GM21619 (cell line): ENCODE data around the gene FBXW12.

ENCODE experiments used
- ATAC-seq: cut with Tn5 transposase; IDR thresholded peaks from one replicate; pipeline ENCODE4 v1.9.1; 2021; ENCODE audit not compliant: unreplicated experiment

The FBXW12 gene

DNA sequence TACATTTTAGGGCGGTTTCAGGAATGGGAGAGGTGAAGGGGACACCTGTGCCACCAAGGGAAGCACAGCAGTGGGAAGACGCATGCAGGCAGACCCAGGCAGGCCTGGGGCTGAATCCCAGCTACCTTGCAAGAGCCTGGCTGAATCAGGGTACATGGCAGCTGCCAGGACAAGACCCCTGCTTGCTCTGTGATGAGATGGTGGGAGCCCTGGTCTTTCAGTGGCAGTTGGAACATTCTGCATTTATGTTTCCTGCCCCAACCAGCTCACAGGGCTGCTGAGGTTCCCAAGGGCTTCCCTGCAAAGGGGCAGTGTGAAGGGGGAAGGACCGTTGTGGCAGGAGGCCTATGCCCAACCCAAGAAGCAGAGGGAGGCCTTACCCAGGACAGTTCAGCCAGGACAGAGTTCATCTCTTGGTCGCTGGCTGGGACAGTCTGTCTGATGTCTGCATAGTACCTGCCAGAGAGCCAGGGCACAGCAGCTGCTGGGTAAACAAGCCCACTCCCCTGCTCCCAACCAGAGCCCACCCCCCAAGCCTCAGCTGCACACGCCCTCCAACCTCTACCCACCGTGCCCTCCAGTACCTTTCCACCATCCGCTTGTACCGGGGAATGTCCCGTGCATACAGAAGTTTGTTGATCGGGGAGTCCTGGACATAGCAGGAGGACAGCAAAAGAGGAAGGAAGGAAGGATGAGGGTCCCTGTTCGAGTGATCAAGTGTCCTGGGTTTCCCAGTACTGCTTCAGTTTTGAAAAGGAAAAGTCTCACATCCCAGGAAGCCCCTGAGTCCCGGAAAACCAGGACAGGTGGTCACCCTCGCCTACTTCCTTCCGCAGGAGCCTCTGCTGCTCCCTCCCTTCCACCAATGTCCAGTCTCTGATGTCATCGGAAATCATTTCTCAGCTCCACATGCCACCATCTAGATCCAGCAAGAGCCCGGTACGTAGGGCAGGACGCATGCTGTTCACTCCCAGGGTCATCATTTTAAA lies 34.7 kb downstream of the FBXW12 start:
- no peak for ATAC-seq

DNA sequence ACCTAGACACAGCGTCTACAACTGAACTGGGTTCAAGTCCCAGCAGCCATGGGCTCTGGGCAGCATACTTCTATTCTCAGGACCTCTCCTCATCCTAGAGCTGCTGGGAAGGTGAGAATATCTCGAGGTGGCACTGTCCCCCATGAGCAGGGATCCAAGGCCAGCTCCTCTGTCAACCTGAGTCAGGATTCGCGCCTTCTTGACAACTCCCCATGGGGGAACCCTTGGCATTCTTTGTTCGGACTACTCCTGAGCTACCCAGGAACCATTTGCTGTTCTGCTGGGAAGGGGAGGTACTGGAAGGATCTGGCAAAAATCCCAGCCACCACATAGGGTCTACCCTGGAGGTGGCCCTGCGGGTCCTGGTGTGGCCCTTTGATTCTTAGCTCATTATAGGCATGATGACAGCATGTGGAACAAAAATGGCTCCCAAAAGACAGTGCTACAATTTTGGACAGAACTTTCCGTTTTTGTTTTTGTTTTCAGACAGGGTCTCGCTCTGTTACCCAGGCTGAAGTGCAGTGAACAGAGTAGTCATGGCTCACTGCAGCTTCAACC lies 35.6 kb downstream of the FBXW12 start:
- ATAC-seq: no peak

DNA sequence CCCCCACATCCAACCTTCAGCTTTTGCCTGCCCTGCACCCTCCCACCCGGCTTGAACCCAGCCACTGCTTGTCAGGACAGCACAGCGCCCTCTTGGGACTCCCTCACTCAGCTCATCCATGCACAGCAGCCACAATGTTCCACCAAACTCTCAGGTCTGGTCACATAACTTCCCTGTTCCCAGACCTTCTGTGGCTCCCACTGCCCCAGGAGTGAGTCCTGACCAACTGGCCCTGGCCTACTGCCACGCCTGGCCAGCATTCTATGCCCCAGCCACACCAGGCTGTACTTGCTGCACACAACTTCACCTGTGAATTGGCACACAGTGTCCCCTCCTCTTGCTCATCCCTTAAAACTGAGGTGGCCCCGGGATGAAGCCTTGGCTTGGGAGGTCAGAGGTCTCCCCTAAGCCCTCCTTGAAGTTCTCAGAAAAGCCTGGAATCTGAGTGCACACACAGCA lies 36.8 kb downstream of the FBXW12 start:
- ATAC-seq: no peak

DNA sequence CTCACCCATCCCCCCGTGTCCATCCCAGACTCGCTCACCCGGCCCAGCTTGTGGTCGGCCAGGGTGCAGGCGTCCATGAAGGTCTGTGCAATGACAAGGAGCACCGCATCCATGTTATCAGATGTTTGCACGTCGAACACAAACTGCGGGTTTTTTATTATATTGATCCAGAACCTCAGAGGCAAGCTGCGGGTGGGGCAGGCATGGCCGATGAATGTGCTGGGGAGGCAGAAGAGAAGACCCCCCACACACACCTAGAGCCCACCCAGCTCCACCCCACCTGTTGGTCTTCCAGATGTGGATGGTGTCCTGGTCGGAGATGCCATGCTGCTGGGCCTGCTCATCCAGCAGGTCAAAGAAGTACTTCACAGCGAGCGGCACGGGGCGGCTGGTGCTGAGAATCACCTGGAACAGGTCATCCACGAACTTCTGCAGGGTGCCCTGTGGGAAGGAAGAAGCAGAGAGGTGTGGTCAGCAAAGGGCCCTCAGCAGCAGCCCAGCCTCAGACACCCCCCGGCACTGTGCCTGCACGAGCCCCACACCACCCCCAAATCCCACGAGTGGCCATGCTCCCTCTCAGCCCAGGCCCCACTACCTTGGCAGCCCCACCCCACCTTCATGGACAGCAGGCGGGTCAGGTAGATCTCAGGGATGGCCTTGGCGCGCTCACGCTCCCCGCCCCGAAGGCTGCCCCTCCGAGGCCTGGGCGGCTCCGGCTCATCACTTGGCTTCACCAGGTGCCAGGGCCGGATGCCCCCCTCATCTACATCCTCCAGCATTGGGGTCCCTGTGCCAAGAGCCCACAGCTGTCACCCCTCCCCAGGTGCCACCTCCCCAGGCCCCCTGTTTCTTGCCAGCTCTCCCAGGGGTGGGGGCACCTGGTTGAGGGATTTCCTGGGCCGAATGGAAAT lies 37.5 kb downstream of the FBXW12 start:
- ATAC-seq: no peak

DNA sequence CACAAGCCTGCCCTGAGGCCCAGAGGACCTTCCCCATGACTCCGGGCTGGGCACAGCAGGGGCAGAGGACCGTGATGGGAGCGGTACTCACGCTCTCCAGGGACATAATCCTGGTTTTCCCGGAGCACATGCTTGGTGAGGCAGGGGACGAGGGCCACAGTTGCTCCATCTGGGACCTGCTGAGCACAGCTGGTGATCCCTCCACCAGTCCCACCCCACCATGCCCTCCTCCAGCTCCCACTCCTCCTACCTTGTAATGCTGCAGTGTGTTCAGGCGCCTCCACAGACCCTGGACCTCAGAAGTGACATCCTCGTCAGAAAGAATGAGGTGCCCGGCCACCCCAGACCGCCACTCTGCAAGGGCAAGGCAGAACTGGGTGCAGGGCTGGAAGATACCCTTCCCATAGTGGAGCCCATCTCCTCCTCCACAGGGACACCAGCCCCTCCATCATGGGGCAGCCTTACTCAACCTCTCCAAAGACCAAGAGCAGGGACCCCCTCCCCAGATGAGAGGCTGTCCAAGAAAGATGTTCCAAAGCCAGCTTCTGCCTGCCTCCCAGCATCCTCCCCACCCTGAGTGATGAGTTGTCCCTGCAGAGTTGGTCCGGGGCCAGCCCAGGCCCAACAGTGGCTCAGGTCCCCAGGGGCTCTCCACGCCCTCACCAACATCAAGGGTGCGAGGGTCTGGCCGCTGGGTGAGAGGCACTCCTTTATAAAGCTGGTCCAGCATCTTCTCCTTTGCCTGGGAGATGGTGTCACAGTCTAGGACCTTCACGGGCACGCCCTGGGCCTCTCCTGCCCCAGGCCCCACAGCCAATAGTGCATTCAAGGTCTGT lies 38.4 kb downstream of the FBXW12 start:
- ATAC-seq: no peak

DNA sequence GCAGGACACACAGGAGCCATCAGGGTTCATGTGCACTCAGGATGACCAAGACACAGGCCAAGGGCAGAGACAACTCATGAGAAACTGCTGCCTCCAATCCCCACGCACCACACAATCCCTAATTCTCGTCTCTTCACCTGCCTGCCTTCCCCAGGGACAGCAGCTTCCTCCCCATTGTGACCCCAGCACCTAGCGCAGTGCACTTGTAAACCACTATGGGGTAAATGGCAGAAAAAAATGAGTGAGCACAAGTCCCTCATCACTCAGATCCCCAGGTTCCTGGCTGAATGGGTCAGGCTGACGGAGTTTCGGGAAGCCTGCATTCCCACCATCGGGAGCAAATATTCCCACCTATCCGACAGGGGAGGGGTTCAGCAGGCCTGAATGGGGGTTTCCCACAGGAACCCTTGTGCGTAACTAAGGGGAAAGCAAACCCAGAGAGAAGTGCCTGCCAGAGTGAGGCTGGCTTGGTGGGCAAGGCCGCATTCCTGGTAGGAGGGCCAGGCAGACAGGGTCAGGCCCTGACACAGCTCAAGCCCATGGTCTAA lies 39.1 kb downstream of the FBXW12 start:
- ATAC-seq: no peak

DNA sequence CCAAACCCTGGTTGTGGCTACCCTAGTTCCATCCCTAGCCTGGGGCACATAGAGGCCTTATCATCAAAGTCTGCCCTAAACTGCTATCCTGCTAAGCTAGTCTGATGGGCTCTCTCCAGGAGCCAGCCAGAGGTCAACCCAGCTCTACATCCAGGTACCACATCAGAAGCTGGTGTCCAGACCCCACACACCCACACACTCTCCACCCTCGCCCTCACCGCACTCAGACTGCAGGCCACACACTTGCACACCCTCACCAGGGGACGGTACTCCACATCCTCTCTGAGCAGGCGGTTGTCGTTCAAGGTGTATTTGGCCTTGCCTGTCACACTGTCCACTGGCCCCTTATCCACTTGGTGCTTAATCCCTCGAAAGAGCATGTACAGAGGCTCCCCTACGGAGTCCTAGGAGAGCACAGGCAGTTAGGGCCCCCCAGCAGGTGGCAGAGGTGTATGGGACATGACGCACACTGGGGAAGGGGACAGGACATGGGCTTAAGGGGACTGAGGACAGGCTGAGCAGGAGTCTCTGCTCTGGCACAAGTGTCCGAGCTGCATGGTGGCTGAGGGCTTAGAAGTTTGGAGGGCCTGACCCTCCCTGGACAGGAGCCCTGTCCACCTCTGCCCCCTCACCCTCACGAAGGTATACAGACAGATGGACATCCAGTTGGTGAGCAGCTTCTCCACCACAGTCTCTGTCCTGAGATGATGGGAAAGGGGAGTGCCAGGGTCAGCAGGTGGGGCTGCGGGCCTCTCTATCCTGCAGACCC lies 39.8 kb downstream of the FBXW12 start:
- ATAC-seq: no peak

DNA sequence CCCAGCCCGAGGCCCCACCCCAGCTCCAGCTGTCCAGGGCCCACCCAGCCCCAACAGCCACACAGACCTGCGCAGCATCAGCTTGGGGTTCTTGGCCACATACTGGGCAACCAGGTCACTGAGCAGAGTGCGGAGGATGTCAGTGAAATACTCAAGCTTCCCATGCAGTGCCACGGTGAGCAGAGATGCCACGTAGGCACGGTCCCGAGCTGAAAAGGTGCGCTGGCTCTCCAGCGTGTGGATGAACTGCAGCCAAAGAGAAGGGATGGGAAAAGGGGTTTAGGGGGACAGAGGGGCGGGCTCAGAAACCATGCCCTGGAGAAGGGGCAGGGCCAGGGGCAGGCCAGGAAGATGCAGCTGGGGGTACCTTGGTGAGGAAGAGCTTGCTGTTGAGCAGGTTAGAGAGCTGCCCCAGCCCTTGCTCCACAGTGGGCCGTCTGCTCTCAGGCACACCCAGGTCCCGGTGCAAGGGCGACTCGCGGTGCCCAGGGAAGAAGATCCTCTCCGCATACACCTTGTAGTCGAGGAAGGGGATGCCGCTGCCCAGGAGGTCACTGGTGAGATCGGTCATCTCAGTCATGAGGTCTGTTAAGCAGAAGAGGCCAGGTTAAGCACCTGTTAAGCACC lies 40.5 kb downstream of the FBXW12 start:
- no peak for ATAC-seq

DNA sequence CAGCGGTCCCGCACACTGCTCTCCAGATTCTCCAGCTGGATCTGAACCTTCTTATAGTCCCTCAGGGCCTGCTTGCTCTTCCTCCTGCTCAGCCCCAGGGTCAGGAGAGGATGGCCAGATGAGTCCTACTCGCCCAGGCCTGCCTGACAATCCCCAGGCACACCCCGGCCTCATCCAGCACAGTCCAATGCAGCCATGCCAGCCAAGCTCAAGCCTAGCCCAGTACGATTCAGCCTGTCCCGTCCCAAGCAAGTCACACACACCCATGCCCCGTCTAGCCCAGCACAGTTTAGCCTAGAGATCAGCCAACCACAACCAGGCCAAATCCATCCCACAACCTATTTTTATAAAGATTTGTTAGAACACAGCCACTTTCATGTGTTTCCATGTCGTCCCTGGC lies 41.1 kb downstream of the FBXW12 start:
- no peak for ATAC-seq

DNA sequence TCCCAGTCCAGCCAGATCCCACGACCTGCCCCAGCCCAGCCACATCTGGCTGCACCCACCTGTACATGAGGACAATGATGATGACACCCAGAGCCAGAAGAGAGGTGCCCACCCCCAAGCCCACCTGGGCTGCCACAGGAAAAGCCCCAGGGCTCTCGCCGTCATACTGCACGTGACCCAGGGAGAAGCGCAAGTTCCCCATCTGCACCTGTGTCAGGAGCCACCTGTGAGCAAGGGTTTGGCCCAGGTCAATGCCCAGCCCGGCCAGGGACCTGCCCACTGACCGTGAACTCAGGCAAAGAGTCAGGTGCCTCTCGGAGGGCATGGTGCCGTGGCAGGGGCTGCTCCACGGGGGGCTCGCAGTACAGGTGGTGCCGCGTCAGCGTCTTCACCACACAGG lies 41.6 kb downstream of the FBXW12 start:
- no peak for ATAC-seq

DNA sequence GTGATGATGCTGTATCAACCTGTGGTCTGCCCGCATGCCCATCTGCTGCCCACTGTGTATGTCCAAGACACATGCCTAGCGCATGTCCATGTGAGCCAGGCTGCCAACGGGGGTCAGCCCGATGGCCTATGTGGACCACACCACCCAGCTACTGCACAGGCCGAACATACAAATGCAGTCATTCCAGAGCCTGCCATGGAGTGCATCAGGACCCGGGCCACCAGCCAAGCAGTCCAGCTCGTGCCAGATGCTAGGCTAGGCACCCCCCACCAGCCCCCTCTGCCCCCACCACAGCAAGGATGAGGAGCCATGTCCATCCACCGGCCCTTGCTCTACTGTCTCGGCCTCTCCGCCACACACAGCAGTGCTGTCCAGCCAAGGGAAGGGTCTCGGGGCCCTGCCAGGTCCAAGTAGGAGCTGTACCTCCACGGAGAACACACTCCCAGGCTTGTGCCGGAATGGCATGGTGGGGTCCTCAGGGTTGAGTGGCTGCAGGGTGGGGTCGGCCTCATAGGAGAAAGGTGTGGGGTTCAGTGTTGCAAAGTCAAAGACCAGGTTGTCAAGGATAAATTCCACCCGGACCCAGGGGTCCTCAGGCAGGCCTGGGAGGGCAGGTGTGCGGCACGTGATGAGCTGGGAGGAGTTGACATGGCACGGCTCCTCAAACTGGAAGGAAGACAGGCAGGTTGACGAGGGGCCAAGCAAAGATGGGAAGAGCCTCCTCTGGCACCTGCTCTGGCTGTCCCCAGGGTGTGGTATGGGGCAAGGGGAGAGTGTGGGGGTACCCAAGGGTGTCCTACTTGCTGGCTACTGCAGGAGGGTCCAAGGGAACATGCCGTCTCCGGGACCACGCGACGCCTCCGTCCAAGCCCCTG lies 42.6 kb downstream of the FBXW12 start:
- ATAC-seq: no peak

DNA sequence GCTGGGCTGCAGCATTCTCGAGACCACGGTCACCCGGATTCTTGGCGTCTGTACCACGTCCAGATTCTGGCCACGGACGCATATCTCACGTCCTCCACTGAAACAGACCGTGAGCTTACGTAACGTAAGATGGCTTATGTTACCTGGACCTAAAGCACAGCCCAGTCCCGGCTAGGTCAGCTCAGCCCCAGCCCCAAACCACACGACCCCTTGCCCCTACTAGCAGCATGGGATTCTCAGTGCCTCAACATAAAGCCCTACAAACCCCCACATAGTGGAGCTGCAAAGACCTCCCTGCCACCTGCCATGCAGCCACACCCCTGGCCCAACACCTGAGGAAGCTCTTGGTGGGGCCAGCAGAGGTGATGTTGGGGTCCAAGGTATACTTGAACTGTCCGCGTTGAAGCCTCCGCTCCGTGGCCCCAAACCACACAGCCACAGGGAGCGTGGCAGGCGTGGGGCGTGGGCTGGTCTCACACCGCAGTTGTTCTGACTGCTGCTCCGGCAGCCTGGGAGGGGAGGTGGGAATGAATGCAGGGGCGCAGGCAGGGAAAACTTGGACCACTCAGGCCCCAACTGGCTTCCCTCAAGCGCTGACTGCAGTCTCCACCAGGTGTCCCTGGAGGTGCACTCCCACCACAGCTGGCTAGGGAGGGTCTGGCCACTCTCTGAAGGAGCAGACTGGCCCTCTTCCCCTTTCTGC lies 43.4 kb downstream of the FBXW12 start:
- no peak for ATAC-seq

DNA sequence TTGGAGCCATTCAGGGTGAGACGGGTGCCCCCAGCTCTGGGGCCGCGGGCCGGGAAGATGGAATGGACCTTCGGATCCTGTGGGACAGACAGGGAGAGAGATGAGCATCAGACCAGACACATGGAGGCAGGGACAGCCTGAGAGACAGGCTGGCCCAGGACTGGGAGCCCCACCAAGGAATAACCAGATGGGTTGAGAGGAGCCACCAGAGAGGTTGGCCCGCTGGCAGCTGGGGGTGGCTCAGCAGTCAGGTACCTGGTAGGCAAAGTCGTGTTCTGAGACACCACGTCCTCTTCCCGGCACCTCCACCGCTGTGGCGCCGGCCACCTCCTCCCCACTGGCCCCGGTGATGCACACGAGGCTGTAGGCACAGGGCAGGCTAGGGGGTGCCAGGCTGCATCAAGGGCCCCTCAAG lies 44.1 kb downstream of the FBXW12 start:
- ATAC-seq: no peak

DNA sequence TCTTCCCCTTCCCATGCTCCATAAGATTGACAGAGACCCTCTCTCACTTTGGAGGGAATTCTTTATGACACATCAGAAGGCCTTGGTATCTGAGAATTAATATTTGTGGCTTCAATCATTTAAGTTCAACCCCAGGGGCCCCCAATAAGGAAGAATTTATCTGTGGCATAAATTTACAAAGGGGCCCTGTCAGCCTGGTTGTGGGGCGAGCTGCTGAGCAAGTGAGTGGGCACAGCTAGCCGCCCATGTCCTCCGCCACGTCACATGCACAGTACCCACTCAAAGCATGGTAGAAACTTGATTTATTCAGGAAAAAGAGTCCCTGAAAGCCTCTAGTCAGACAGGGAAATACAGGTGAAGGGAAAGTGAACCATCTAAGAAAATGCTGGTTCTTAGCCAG lies 44.5 kb downstream of the FBXW12 start:
- no peak for ATAC-seq

DNA sequence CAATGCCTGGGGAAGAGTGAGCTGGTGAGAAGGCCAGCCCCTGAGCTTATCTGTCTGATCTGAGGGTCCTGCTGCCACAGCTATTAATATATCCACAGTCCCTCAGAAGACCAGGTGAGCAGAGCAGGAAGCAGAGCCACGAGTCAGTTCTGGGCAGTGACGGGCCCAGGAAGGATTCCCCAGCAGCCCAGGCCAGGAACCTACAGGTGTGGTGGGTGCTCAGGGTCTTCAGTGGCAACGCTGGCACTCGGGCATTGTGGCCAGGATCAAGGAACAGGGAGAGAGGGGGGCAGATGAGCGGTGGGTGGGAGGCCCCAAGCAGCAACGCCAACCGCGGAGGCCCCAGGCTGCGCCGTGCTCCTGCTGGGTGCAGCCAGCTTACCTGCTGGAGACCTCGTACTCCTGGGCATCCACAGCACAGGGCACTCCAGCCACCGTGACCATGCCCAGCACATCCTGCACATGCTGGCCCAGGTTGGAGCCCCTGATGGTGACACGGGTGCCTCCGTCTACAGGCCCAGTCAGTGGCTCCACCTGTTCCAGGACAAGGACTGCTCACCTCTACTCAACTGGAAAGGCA lies 45.6 kb downstream of the FBXW12 start:
- ATAC-seq: no peak

DNA sequence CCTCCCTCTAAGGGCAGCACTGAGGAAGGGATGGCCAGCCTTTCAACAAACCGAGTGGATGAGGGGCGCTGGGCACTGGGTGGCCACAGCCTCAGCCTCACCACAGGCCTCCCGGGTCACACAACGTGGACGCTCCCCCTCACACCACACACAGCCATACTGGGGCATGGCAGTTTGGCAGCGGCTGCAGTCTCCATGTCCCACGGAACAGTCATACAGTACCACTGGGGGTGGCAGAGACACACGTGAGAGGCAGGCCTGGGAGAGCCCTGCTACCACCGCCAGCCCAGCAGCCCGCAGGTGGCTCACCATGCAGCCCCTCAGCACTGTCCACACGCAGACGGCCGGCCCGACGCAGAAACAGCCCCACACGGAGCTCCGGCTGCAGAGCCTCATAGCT lies 46.1 kb downstream of the FBXW12 start:
- no peak for ATAC-seq

DNA sequence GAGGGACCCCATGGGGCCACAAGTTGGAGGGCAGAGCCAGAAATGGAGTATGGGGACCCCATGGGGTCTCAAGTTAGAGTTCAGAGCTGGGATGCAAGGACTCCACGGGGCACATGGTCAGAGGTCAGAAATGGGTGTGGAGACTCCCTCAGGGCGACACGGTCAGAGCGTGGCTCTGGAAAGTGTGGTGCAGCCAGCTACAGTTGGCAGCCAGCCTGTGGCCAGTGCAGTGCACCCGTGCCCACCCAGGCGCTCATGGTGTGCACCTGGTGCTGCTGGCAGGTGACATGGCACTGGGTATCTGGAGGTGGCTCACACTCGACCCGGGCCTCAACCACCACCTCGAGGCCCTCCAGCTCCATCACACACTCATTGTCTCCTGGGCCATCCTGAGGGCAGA lies 46.6 kb downstream of the FBXW12 start:
- ATAC-seq: no peak
